Hindlimb muscle (tissue), 1 donor: ENCODE data around the gene LRFN2. TPM values are rescaled to one million over a fixed set of nuclear protein-coding genes. Genes with fewer than 3 reads are reported as not detected.

Source experiments
- DNase-seq: peaks from one replicate; pipeline ENCODE4 v3.0.0-alpha.2; 2013
- polyA plus RNA-seq: library from polyadenylated mRNA; unstranded; fragments of 120-200 nt; gene quantifications from one replicate; pipeline ENCODE4 v1.2.1, GENCODE V29; 2013; ENCODE audit not compliant: insufficient read length

LRFN2 gene
- polyA plus RNA-seq = 0.08 TPM

DNA sequence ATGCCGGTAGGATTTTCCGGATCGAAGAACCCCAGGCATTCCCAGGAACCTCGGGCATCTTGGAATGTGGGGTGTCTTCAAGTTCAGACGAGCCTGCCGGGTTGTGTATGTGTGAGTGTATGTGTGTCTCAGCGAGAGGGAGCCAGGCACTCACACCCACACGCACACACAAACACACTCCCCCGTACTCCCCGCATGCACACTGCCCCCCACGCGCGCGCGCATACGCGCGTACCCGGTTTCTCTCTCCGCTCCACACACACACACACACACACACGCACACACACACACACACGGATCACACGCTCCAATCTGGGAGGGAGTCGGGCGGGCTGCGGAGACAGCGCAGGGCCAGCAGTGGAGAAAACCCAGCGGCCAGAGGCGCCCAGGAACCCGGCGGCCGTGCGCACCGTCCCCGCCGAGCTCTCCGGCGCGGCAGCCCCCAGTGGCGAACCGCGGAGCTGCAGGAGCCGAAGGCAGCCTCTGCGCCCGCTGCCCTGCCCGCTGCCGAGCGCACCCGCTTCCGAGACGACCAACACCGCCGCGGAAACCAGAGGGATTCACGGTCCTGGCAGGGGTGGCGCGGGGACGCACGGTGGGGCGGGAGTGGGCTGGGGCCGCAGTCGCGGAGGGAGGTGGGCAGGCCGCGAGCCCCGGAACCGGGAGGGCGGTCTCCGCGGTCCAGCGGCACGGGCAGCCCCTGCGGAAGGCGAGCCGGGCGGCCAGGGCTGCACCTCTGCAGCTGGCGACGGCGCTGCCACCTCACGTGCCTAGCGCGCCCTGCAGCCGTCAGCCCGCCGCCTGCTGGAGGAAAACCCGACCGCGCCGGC lies at the start of gene LRFN2:
Gene LRFN2, minus strand, starts transcription at position 125 of the 830 bp plus-strand sequence.
- DNase-seq = peak; percentile 75

DNA sequence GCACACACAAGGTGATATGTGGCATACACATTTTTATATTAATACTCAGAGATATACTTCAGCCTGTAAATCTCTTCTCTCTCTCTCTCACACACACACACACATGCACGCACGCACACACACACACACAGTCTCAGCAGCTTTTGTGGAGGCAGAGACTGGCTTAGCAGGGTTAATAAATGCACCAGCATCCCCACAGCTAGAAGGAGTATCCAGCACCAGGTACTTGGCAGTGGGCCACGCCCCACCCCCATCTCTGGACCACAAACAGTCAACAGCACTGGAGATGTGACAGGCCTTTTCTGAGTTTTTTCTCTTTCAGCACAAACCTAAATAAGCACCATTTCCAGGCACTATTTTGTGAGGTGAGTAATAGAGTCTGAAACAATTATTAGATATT lies 47.3 kb upstream of the LRFN2 start:
- DNase-seq = no peak

DNA sequence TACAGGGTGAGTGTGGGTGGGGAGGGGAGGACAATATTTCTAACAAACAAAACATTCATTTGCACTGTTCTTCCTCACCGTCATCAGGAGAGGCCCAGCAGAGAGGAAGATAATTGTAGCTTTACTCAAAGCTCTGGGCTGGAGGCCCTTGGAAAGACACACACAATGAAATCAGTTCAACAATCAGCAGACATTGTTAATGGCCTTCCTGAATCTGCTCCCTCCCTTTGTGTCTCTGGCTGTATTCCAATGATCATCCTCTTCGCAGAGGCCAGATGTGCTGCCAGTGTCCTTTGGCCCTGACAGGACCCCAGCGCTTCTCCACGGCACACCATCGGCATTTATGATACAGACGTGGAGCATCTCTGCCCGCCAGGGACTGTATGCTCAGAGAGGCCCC lies 44.6 kb upstream of the LRFN2 start:
- DNase-seq = no peak

DNA sequence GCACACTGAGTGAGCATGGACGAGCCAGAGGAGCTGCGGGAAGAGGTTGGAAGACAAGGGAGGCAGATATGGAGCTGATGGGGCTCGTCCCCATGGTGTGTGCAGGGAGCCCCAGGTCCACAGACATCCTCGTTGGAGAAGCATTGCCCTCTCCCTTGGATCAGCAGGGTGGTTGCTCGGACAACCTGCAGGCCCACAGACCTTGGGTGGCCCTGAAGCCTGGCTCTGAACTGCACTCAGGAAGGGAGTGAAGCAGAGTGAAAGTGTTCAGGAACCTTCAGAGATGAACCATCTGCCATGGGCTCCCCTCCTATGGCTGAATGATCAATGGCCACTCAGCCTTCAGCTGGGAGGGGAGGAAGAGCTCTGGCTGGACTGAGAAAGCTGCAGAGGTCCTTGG lies 43.3 kb upstream of the LRFN2 start:
- DNase-seq = no peak

DNA sequence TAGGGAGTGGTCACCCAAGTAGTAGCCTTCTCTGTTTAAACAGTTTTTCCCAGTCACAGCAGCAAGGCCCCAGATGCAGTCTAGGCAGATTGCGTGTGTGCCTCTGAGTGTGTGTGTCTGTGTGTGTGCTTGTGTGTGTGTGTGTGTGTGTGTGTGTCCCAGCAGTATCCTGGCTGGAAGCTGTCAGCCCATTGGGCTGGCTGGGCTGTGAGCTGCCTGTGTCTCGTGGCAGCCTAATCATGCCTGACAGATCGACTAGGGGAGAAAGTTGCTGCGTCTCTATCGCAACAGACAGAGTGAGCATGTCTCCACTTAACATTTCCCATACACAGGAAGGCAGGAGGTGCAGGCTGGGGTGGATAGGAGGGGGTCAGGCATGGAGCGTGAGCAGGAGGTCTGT lies 42.9 kb upstream of the LRFN2 start:
- no peak for DNase-seq

DNA sequence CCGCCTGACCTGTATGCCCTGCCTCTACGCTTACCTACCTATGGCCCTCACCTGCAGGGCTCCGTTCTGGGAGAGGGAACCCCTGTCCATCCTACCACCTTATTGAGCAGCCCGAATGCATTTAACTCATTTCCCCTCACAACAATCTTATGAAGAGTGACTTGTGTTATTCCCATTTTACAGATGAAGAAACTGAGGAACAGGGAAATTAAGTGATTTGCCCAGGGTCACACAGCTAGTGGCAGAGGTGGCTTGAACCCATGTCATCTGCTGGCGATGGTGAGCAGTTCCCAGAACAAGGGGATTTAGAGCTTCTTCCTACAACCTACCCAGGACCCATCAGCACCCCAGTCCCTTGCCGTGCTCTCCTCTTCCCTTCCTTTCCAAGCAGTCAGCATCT lies 42.3 kb upstream of the LRFN2 start:
- no peak for DNase-seq

DNA sequence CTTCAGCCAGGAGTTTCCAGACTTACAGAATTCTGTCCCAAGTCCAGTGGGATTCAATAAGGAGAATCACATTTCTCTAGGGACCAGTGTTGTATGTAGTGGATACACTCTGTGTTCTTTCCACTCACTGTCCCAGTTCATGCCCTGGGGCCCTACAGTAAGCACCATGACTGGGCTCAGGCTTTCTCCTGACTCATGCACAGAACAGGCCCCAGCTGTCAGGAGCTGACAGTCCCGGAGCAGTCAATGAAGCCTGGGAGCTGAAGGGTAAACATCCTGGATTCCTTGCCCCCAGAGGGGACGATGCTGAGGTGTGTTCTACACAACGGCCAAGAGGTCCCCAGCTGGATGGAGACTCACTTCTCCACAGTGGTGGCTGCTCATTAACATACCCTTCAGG lies 40.2 kb upstream of the LRFN2 start:
- DNase-seq = no peak

DNA sequence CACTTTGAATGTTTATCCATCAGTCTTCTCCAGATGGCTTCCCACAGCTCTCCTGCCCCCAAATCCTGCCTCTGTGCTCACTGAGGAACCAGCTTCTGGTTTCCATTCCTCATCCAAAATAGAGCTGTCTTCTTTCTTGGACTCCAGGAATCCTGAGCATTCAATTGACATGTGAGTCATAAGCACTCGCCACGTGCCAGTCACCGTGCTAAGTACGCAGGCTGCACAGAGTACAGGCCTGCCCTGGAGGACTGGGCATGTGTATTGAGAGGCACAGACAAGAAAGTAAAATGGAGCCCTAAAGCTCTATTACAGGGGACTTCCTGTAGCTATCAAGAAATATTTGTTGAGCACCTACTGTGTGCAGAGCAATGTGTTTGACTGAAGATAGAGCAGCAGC lies 39.7 kb upstream of the LRFN2 start:
- no peak for DNase-seq

DNA sequence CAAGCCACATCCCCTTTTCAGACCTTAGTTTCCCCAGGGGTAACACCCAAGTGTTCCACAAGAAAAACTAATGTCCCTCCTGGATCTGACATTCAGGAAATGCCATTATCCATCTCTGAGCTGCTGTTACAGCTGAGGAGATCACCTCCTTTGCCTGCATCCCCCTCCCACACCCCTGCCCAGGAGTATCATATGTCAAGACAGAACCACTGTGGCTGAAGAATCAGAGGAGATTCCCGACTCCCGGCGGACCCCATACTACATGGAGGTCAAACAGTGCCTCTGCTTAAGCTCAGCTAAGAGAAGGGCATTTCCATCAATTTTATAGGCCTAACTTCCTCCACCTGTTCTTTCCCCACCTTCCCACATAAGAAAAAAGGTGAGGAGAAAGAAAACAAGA lies 36.8 kb upstream of the LRFN2 start:
- DNase-seq = no peak

DNA sequence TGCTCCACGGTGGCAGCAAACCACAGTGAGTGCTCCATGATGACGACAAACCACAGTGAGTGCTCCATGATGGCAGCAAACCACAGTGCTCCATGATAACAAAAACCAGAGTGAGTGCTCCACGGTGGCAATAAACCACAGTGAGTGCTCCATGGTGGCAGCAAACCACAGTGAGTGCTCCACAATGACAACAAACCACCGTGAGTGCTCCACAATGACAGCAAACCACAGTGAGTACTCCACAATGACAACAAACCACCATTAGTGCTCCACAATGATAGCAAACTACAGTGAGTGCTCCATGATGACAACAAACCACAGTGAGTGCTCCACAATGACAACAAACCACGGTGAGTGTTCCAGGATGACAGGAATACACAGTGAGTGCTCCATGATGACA lies 36.0 kb upstream of the LRFN2 start:
- no peak for DNase-seq

DNA sequence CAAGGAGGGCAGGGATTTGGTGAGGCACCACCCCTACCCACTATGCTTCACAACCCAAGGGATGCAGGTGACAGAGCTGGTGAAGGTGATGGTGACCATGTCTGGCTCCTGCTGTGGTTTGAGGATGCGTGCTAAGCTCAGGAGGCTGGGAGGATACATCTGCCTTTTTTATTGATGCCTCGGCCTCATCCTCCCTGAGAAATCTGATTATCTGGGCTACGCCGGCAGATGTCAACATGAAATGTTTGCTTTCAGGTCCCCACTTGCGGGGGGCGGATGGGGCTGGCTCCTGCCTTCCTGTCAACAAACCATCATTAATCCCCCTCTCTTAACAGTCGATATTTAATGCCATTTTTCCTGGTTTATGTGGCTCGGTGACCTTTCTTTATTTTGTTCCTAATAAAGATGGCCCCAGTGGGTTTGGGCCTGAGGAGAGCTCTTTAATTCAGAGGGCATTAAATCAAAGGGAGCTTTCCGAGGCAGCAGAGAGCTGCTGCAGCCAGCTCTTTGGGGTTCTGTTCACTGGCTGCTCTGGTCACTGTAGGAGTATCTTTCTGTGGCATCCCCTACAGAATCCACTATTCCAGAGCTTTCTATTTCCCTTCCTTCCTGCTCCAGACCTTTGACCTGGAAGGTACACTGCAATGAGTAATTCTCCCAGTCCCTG lies 33.5 kb upstream of the LRFN2 start:
- DNase-seq = no peak

DNA sequence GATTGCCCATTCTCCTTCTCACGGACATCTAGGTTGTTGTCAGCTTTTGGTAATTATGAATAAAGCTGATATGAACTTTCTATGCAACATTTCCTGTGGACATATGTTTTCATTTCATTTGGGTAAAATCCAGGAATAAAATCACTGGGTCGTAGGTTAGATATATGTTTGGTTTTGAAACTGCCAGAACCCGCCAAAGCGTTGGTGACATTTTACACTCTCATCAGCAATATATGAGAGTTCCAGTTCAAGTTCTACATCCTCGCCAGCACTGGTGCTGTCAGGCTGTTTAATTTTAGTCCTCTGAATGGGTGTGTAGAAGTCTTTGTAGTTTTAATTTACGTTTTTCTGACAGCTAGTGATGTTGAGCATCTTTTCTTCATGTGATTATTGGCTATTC lies 27.5 kb upstream of the LRFN2 start:
- no peak for DNase-seq

DNA sequence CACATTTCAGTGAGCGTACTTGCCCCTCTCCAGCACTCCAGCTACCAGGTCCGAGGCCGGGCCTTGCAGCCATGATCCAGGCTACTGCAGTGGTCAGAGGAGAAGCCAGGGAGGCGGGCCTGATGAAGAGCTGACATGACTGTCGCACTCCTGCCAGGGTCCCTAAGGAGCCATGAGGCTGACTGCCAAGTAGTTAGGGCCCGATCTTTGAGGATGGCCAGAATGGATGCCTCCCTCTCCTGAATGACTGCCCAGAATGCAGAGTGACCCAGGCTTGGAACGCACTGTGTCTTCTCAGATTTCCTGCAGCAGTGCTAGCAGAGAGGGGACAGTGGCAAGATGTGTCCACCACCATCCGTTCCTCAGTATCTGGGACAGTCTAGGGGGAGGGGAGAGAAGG lies 24.7 kb upstream of the LRFN2 start:
- DNase-seq = no peak

DNA sequence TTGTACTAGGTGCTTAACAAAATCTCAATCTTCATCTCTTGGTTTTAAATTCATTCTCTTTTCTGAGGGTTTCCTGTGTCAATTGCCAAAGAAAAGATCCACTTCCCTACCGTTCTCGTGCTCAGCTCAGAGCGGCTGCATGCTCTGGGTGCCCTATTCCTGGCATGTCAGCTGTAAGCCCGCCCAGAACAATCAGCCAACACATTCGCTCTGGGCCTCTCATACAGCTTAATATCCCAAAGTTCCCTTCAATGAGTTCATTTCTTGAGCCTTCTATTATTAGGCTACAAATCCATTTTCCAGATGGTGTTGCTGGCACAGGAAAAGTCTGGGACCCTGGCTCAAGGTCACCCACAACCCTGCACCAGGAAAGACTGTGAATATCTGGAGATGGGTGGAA lies 24.3 kb upstream of the LRFN2 start:
- no peak for DNase-seq

DNA sequence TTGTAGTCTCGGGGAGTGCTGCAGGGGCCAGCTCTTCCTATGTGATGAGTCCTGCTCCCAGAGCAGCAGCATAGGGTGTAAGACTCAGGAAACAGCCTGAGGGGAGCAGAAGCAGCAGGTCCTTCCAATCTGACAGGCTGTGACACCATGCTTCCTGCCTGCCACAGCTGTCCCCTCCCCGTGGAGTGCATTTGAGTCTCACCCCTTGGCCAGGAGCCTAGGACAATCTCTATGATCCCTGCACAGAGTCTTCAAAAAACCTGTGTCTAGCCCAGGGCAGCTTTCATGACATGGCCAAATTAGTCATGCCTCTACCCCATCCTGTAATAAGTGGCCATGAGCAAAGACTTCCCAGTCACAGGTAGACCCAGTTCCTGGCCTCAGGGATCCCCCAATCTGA lies 23.1 kb upstream of the LRFN2 start:
- no peak for DNase-seq

DNA sequence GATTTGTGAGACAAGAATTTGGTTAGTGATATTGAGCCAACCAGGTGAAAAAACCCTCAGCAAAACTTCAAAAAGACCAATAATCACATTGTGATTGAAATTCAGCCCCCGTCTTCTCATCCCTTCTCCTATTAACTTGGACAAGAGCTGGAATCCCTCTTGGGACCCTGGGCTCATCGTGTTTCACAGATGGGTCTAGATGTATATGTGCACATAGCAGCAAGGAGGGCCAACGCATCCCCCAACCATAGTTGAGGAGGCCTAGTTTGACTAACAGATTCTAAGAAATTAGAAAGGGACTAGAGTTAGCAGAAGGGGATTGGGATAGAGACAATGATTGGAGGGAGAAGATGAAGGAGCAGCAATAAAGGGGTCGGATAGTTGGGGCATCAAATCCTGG lies 19.8 kb upstream of the LRFN2 start:
- DNase-seq = no peak

DNA sequence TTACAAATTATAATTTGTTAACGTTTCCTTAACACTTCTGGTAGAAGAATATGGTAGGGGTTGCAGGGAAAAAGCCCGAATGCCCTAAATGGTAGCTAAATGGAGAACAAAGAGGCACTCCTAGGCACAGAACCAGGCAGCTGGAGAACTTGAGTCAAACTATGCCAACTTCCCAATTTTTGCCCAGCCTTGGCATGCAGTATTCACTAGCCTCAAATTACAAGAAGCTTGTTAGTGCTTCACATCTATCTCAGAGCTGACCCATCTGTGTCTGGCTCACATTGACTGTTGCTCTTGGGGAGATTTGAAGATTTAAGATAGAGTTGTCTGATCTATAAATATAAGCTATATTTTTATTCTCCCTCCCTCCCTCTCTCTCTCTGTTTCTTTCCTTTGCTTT lies 19.4 kb upstream of the LRFN2 start:
- DNase-seq = no peak

DNA sequence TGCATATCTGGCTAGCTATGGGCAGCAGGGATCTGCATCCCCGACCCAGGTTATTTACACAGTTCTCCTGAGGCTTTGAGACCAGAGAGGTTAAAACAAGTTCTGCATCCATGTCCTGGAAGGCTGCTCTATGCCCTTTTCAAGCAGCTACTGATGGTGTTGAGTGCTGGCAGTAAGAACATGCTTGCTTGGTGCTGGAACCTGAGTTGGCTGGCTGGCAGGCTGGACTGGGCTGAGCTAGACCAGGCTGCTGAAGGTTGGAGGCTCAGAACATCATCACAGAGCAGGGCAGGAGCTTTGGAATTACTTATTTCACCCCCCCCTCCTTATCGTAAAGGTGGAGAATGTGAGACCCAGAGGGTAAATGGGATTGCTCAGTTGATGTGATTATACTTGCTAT lies 16.9 kb upstream of the LRFN2 start:
- DNase-seq = no peak

DNA sequence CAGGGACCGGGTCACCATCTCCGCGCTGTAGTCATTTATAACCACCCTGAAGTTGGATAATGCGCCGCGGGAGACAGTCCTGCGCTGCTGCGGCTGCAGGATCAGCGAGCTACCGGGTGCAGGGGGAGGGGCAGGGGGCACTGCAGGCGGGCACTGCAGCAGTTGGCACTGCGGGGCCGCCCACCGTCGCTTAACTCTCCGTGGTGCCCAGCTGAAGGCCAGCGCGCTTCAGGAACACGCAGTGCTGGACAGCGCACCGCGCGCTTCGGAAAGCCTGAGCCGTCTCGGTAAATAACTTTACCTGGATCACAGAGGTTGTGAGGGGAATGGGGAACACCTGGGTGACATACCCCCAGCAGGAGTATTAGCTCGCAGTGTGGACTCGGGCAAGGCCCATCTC lies 12.4 kb upstream of the LRFN2 start:
- DNase-seq = no peak

DNA sequence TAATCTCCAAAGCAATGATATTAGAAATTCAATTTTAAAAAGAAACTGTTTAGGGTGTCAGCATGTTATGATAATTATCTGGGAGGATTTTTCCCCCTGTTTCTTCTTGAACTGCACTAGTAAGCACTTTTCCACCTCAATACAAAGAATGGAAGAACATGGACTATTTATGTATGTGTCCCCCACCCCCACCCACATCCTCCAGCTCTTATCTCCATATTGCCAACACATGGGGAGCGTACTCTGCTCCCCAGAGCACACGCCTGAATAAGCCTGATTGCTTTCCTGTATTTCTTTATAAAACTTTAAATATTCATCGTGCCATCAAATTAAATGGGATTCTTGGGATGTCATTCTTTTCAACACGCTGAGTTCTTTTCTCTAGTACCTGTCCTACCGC lies 11.4 kb upstream of the LRFN2 start:
- no peak for DNase-seq

DNA sequence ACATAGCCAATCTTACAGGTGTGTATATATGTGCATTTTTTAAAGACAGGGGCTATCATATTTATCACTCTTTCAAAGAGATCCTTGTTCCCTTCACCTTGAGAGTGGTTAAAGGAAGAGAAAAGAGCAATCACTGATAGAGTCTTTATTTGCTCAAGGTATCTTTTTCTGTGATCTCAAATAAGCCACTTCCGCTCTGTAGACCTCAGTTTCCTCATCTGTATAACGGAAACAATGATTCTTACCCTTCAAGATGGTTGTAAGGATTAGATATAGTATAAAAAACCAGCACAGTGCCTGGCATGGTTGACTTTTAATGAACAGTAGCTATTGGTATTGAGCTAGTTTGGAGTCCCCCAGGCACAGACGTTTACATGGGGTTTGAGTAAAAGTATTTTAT lies 10.1 kb upstream of the LRFN2 start:
- no peak for DNase-seq

DNA sequence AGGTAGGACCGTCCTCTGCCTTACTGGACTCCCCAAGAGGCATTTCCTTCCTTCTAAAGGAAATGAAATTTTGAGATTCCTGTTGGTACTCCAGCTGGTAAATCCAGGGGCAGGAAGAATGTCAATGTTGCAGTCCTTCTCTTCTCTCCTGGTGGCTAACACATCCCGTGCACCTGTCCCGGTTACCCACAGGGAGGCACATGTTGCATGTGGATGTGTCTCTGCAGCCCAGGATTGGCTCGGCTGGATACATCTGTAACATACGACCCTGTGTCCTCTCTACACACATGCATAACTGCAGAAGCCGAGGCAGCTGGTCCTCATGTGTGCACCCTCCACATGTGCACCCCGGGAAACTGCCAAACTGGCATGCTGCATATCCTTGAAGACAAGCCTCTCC lies 1.3 kb upstream of the LRFN2 start:
- DNase-seq = no peak

DNA sequence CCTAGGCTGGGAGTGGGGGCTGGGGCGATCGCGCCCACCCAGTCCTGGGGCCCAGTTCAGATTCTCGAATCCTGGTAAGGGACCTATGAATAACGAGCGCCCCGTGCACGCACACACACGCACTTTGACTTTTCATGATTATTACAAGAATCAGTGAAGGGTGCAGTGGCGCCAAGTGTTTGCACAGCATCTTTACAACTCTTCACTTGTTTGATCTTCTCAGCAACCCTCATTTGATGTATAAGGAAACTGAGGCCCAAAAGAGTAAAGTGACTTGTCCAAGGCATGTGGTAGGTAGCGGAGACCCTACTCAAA lies 863 bp upstream of the LRFN2 start:
- no peak for DNase-seq

DNA sequence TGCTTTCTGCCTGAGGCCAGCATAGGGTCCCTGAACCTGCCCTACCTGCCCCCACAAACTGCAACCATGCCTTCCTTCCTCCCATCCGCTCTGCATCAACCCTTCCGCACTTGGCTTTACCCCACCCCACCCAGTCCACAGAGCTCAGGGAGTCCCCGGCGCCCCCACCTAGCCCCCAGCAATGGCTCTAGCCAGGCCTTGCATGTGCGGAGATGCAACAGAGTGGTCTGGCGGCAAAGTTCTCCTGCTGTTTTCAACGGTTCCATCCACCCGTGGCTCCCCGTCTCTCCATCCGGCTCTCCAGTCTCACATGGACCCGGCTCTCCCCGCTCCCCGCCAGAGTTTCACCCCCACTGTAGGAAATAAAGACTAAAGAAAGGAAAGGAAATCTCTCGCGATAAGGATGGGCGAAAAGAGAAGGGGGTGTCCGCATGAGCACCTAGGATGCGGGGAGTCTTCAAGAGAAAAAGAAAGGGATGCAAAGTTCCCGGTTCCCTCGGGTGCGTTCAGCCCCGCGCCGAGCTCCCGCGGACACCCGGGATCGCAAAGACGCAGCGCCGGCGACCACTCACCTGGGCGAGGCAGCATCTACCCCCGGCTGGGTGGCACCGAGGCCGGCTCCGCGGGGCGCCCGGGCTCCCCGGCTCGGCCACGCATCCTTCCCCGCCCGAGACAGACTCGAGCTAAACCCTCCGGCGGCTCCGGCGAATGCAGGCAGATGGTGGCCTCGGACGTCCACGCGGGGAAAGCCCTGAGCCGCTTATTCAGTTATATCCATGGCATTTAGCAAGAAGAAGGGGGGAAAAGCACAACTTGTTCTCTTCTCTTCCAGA lies 579 bp downstream of the LRFN2 start:
- DNase-seq = no peak
